GM21619 (cell line): ENCODE data around the gene SPAG8.

Experiments used
- ATAC-seq: cut with Tn5 transposase; IDR thresholded peaks from one replicate; pipeline ENCODE4 v1.9.1; 2021; ENCODE audit not compliant: unreplicated experiment

The SPAG8 gene, protein sequence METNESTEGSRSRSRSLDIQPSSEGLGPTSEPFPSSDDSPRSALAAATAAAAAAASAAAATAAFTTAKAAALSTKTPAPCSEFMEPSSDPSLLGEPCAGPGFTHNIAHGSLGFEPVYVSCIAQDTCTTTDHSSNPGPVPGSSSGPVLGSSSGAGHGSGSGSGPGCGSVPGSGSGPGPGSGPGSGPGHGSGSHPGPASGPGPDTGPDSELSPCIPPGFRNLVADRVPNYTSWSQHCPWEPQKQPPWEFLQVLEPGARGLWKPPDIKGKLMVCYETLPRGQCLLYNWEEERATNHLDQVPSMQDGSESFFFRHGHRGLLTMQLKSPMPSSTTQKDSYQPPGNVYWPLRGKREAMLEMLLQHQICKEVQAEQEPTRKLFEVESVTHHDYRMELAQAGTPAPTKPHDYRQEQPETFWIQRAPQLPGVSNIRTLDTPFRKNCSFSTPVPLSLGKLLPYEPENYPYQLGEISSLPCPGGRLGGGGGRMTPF

DNA sequence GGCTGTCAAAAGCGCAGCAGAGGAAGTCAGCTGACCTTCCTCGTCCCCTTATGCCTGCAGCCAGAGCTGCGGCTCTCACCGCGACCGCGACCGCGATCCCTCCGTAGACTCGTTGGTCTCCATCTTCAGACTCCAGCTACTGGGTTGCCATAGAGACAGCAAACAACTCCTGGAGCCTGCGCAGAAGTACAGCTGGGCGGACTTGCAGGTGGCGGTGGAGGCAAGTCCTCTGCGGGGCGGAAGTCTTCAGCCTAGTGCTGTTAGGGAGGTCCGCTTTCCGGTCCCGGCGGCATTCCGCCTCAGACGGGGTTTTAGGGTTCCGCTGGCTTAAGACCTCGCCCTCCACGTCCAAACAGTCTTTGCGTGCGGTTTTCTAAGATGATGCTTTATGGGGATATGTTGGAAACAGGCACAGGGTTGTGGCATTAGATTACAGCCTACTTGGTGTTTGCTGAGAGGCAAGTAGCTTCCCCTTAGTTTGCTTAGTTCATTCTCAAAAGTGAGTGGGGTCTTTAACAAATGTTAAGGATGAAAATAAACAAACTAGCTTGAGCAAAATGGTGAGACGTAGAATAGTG lies at the start of gene SPAG8:
Gene SPAG8 (minus strand): TSS at position 238 of the 578 bp plus-strand sequence. CDS start 115 bp downstream, at position 123.
- peak; percentile 59 for ATAC-seq

DNA sequence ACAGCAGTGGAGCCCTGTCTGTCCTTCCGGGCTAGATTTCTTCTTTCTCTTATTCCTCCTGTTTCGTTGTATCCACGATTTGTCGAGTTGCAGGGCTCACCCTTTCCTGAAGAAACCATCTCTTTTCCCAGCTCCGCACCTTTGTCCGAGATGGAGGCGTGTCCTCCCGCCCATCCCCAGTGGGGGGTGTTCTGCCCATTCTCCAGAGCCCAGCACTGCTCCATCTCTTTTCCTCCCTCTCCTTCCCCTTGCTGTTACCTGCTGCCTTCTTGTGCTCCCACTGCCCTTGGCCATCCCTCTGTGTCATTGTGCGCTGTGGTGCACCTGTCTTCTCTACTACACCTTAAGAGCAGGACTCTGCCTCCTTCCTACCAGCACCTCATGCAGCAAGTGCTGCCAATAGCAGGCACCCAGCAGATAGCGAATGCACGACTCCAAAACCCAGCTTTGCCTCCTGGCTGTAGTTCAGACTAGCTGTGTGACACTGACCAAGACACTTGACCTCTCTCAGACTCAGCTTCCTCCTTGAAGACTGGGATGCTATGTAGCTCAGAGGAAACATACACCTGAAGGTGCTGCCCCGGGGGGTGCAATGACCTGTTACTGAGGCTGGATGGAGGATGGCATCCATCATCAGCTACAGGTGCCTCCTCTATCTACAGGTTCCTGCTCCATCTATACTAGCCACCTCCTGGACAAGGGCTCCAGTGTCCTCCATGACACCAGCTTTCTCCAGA lies 49.3 kb upstream of the SPAG8 start:
- no peak for ATAC-seq

DNA sequence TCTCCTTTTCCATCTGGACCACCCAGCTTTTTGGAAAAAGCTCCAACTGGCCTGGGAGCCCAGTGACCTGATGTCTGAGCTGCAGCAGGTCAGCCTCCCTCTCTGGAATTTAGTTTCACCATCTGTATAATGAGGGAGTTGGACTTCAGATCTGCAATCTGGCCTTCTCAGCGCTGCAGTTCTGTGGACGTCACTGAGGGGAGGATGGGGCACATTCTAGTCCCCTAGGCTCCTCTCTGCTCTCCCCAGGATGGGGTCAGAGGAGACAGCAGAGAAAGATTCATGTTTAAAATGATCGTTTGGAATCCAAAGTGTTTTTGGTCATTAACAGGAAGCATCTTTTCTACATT lies 47.9 kb upstream of the SPAG8 start:
- no peak for ATAC-seq

DNA sequence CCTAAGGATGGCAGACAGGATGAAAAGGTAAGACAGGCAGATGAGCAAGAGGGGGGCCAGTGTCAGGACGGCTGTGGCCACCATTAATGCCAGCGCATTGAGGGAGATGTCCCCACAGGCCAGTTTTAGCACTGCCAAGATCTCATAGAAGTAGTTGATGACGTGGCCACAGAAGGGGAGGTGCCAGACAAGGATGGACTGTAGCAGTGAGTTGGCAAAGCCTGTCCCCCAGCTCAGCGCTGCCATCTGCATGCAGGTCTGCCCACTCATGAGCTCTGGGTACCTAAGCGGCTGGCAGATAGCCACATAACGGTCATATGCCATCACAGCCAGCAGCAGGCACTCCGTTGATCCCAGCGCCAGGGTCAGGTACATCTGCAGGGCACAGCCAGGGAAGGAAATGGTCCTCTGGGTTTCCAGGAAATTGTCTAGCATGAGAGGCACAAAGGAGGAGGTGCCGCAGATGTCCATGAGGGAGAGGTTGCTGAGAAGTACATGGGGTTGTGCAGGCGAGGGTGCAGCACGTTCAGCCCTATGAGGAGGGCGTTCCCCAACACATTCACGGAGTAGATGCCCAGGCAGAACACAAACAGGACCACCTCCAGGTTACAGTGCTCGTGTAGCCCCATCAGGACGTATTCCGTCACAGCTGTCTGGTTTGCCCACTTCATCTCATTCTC lies 47.4 kb upstream of the SPAG8 start:
- ATAC-seq = no peak

DNA sequence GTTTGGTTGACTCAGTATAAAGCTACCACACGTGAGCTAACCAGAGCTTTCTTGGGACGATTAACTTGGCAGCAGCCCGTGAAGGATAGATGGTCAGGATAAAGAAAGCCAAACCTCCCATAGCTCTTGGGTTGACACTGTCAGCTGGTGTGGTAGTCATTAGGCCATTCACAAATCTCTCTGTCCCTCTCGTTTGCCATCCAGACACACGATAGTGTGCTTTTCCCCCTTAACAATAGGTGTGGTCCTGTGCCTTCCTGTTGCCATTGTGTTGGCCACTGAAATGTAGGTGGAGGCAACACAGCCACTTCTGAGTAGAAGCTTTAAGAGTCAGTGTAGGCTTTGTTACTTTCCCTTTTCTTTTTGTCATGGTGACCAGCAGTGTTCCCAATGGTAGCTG lies 46.4 kb upstream of the SPAG8 start:
- ATAC-seq = no peak

DNA sequence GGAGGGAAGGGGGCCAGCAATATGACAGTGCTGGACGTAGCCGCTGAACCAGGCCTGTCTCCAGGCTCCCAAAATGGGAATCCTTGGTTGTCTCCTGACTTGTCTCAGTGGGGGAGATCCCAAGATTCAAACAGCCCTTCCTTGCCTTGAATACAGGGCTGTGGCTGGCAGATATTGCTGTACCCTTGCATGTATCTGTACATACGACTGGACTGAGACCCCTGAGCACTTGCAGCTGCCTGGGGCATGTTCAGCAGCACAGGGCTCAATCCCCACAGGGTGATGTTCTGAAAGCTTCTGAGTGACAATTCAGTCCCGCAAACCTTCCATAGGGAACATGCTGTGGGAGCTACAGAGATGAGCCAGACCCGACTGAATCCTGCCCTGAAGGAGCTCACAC lies 44.8 kb upstream of the SPAG8 start:
- ATAC-seq = no peak

DNA sequence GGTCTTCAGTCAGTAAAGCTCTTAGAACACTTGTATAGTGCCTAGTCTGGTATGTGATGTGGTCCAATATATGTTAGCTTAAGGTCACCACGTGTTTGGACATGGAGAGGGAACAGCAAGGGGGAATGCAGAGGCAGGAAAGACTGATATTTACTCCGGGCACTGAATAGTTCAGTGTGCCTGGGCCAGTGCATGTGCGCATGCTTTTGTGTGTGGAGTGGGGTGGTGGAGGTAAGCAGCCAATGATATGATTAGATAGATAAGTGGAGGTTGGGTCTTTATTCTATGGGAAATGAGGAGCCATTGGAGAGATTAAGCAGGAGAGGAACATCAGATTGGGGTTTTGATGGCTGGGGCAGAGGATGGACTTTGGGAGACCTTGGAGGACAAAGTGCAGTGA lies 44.1 kb upstream of the SPAG8 start:
- no peak for ATAC-seq

DNA sequence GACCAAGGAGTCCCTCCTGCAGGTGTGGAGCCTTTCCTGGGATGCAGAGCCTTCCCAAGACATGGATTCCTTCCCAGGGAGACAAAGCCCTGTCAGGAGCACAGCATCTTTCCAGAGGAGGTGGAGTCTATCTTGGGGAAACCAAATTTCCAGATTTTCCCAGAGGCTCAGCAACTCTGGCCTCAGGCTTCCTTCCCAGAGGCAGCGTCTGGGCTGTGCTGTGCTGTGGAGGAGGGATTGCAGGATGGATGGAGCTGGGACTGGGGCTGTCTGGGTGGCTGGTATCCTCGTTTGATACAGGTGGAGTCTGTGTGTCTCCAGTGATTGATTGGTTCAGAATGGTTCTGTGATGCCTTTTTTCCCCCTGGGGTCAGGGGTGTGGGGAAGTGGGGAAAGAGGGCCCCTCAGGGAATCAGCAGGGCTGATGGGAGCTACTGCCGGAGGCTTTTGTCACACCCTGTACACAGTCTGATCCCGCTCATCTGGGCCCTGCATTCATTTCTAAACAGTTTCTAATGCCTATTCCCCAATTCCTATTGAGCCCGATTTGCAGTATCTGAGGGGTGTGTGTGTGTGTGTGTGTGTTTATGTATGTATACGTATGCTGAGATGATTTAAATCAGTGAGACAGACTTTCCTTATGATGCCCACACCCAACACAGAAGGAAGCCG lies 42.2 kb upstream of the SPAG8 start:
- ATAC-seq = no peak

DNA sequence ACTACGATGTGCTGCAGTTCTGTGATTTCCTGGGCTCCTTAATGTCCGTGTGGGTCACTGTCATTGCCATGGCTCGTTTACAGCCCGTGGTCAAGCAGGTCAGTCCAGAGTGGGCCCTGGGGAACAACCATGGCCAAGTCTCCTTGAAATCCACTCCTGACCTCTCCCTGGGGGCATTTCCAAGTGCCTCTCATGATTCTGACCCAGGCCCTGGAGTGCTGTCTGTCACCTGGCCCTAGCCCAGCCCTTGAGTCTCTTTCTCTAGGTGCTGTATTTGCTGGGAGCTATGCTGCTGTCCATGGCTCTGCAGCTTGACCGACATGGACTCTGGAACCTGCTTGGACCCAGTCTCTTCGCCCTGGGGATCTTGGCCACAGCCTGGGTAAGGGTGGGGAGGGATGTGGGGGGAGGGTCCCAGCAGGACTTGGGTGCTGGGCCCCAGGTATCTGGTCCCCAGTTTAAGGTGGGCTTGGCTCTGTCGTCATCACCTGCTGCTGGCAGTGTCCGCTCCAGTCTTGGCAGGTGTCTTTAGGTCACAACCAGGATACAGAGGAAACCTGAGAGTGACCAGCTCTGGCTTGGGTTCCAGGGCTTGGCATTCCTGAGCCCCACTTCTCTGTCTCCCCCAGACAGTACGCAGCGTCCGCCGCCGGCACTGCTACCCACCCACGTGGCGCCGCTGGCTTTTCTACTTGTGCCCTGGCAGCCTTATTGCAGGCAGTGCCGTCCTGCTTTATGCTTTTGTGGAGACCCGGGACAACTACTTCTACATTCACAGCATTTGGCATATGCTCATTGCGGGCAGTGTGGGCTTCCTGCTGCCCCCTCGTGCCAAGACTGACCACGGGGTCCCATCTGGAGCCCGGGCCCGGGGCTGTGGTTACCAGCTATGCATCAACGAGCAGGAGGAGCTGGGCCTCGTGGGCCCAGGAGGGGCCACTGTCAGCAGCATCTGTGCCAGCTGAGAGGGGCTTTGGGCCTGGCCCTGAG lies 41.1 kb upstream of the SPAG8 start:
- no peak for ATAC-seq

DNA sequence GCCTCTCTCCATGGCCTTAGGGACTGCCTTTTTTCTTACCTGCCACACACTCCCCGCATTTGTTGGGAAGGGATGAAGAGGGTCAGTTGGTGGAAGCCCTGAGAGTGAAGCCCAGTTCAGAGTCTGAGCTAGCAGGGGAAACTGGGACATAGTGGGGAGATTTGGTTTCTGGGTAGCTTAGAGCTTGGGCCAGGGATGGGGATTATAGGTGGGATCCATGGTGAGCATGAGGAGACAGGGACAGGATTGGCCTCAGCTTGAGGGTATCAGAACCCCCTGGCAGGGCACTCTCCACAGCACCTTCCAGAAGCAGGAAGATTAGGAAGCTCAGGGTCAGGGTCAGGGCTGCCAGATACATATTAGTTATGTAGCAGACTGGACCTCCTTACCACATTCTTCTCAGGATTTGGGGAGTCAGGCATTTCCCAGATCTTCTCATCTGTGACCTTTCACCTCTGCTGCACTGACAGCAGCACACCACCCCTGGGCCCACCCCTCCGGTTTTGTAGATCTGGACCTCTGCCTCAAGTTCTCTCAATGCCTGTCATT lies 40.3 kb upstream of the SPAG8 start:
- ATAC-seq = no peak

DNA sequence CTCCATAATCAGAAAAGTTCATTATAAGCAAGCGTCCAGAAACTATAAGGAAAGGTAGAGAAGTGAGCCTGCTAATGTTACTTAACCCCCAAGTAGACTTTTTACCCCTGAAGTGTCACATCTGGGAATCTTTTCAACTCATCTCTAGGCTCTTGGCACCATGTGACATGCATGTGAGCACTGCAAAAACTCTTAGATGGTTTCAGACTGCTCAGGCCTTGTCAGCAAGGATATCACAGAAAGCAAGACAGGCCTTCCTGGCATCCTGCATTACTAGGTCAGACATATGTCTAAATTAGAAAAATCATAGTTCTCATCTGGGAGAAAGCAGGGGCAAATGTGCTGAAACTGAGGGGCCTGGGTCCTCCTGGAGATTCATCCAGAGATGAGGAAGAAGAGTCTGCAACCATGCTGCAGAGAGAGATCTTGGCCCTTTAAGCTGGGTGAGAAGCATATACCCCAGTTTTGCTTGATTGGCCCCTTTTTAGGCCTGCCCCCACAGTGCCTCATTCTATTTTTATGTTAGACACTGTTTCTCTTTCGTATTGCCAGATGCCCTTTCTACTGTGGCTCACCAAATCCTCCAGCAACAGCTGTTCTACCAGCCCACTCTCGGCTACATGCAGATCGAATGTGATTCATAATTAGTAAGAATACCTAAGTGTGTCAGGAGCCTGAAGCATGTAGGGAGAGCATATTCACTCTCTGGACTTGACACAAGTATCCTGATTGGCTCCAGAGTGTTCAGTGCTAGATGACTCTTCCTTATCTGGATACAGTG lies 35.9 kb upstream of the SPAG8 start:
- peak; percentile 96 for ATAC-seq

DNA sequence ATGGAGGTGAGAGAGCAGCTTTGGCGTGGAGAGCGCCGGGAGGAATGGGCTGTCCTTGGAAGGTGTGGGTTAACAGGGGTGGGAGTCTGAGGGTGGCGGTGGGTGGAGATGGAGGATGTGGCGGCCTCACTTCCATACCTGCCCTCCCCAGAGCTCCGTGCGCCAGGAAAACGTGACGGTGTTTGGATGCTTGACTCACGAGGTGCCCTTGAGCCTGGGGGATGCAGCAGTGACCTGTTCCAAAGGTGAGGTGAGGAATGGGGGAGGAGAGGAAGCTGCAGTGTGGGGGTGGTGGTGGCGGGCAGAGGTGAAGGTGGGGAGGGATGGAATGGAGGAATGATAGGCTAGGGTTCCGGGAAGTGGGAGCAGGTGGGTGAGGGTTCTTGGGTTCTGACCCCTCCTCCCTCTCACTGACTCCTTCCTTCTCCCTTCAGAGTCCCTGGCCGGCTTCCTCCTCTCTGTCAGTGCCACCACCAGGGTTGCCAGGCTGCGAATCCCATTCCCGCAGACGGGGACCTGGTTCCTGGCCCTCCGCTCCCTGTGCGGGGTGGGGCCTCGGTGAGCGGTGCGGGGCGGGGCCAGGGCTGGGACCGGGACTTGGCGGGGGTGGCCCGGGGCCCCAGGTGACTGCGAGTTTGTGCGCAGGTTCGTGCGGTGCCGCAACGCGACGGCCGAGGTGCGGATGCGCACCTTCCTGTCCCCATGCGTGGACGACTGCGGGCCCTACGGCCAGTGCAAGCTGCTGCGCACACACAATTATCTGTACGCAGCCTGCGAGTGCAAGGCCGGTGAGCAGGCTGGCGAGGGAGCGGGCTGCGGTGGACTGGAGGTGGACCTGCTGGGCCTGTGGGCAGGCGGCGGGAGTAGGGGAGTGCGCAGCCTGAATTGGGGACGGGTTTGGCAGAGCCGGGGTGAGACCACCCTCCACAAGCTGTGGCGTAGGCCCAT lies 34.0 kb upstream of the SPAG8 start:
- no peak for ATAC-seq

DNA sequence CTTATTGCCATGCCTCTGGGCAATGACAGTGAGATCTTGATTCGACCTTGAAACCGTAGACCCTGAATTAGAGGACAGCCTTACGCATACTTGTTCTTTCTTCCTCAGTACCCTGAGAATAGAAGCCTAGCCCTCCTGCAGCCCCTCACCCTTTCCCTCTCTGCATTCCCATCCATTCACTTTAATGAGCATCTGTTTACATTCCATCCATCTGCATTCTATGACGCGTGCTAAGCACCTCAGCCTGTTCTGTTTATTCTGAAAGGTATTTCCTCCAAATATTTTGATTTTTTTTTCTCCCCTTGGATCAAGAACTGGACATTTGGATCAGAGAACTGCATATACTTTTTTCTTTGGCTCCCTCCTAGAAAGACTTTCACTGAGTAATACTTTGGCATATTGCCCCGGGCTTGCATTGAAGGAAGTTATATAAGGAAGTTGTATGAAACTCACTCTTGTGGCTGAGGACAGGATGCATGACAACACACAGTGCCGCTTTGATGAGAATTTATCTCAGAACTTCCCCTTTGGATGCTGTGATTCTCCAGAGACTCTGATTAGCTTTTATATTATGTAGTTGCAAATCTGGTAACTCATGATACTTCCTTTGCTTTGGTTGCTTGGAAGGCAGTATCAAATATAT lies 32.7 kb upstream of the SPAG8 start:
- no peak for ATAC-seq

DNA sequence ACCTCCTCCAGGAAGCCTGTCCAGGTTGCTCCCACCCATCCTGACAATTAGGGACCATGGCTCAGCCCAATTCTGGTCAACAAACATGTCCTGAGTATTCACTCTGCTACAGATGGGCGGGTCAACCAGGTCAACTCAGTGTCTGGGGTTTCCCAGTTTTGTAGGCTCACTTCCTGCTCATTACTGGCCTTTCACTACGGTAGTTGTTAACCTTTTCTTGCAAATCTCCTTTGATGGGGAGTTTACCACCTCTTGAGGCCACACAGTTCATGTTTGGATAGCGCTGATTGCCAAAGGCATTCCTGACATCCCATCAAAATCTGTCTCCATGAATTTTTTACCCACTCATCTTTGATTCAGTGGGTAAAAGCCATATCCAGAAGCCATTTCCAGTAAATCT lies 30.7 kb upstream of the SPAG8 start:
- ATAC-seq = peak; percentile 59

DNA sequence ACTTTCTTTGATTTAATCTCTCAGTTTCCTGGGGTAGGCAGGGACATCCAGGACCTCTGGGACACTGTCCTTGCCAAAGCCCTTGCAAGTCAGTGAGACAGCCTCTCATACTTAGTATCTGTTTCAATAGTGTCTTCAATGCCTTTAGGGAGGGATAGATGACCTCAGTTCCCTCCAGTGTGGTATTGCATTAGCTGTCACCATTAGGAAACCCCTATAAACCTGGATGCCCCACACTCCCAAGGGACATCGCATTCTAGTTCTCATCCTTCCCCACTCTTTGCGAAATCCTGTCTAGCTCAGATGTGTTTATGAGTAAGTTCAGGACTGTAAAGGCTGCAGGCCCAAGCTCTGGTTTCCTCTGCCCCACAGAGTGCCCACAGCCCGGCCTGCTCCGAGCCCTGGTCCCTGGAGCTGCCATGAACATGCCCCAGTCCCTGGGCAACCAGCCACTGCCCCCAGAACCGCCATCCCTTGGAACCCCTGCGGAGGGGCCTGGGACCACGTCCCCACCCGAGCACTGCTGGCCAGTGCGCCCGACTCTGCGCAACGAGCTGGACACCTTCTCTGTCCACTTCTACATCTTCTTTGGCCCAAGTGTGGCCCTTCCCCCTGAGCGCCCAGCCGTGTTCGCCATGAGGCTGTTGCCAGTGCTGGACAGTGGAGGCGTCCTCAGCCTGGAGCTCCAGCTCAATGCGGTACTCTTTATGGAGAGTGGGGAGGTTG lies 30.1 kb upstream of the SPAG8 start:
- no peak for ATAC-seq

DNA sequence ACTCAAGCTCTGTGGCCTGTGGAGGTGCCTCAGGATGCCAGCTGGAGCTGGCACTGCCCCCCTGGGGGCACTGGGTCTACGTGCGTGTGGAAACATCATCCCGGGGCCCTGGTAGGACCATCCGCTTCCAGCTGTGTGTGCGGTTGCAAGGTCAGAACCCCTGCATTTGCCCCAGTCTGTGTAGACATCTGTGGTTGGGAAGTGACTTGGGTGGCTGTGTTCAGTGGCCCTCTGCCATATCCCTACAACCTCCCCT lies 29.5 kb upstream of the SPAG8 start:
- ATAC-seq = no peak
